ENCODE results near the gene LPP. TPM values are rescaled to one million over a fixed set of nuclear protein-coding genes. Genes with fewer than 3 reads are reported as not detected.

LPP gene
- total RNA-seq, 1 donor from 2014 or later: 184 TPM

DNA sequence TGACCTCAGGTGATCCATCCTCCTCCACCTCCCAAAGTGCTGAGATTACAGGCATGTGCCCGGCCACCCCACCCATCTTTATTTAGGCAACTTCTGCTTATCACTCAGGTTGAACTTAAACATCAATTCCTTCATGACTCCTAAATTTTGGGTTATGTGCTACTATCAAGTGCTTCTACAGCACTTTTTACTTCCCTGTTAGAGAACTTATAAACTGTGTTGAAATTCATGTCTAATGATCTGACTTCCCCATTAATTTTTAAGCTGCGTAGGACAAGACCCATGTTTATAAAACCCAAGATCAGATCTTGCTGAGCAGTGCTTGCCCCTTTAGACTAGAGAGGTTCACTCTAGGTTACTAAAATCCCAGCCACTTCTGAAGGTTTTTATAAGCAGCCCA is 751.6 kb downstream of the LPP start:
- no peak overlapping the region for H3K27ac Mint-ChIP-seq (ENCODE audit: unreplicated experiment)
- H3K36me3 Mint-ChIP-seq (ENCODE audit: unreplicated experiment): peaks cover 9% of the 10 kb centered on the region
- no peaks in the 10 kb centered on the region for H3K27me3 Mint-ChIP-seq (ENCODE audit: unreplicated experiment)
- H3K4me1 Mint-ChIP-seq (ENCODE audit: unreplicated experiment): peaks cover 31% of the 10 kb centered on the region
- H3K4me3 Mint-ChIP-seq (ENCODE audit: unreplicated experiment): no peak overlapping the region
- no peak for DNase-seq (ENCODE audit: extremely low spot score, unreplicated experiment)
- TF ChIP-seq, protein P1, sequence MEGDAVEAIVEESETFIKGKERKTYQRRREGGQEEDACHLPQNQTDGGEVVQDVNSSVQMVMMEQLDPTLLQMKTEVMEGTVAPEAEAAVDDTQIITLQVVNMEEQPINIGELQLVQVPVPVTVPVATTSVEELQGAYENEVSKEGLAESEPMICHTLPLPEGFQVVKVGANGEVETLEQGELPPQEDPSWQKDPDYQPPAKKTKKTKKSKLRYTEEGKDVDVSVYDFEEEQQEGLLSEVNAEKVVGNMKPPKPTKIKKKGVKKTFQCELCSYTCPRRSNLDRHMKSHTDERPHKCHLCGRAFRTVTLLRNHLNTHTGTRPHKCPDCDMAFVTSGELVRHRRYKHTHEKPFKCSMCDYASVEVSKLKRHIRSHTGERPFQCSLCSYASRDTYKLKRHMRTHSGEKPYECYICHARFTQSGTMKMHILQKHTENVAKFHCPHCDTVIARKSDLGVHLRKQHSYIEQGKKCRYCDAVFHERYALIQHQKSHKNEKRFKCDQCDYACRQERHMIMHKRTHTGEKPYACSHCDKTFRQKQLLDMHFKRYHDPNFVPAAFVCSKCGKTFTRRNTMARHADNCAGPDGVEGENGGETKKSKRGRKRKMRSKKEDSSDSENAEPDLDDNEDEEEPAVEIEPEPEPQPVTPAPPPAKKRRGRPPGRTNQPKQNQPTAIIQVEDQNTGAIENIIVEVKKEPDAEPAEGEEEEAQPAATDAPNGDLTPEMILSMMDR (IDR thresholded peaks at IDR 0.05): no peak
- H3K9me3 Mint-ChIP-seq (ENCODE audit: unreplicated experiment): no peaks in the 10 kb centered on the region

DNA sequence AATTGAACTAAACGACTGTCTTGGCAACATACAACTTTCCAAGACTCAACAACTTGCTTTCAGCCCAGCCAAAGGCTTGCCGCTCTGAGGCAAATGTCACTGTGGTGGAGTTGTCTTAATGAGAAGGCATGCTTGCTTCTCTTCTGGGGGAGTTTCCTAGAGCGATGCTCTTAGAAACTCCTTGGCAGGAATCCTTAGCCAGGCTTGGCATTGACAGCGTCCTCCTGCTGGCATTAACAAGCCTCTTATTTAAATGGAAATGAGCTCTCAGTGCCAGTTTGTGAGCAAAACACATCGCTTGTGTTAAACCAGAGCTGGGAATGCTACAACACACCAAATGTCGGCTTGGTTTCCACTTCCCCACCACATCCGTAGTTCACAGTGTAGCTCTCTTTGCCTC is 752.3 kb downstream of the LPP start:
- TF ChIP-seq, protein P1 (IDR thresholded peaks at IDR 0.05): no peak
- no peak for DNase-seq (ENCODE audit: extremely low spot score, unreplicated experiment)
- peaks cover 24% of the 10 kb centered on the region for H3K4me1 Mint-ChIP-seq (ENCODE audit: unreplicated experiment)

DNA sequence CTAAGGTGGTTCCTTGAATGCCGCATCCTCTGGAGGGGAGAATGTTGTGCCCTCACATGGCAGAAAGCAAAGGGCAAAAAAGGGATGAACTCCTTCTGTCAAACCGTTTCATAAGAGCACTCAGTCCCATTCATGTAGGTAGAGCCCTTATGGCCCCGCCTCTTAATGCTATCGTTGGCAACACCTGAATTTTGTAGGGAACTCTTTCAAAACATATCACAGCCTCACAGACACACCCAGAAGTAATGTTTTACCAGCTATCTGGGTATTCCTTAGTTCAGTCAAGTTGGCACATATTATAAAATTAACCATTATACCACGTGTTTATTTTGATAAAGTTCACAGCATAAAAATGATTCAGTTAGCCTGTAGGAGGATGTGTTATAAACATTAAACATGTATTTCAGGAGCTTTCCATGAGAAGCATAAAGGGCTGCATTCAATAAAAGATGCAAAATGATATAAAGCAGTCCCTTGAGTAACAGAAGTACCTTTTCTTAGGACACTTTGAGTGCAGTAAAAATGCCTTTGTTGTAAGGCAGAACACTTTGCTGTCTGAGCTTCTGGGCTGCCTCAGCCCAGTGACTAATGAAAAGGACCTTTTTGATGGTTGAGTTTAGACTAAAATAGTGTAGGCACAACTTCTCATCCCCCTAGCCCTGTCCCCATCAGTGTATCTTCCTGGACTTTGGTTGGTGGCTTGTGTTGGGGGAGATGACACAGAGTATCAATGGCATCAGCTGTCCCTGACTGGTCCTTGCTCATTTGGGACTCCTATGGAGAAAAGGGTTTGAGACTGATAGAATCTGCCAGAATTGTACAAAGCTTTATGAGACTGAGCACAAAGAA is 754.3 kb downstream of the LPP start:
- peaks cover 15% of the 10 kb centered on the region for H3K4me1 Mint-ChIP-seq (ENCODE audit: unreplicated experiment)
- no peaks in the 10 kb centered on the region for H3K9me3 Mint-ChIP-seq (ENCODE audit: unreplicated experiment)
- H3K27ac Mint-ChIP-seq (ENCODE audit: unreplicated experiment): no peak overlapping the region
- TF ChIP-seq, protein P1 (IDR thresholded peaks at IDR 0.05): no peak
- H3K27me3 Mint-ChIP-seq (ENCODE audit: unreplicated experiment): no peaks in the 10 kb centered on the region
- H3K4me3 Mint-ChIP-seq (ENCODE audit: unreplicated experiment): no peak overlapping the region
- peaks cover 9% of the 10 kb centered on the region for H3K36me3 Mint-ChIP-seq (ENCODE audit: unreplicated experiment)
- DNase-seq (ENCODE audit: extremely low spot score, unreplicated experiment): no peak

More for the DNA sequence above, 752.3 kb downstream of the LPP start:
- Mint-ChIP-seq H3K4me3 (ENCODE audit: unreplicated experiment) (no peak overlapping the region), H3K9me3 (ENCODE audit: unreplicated experiment) (no peaks in the 10 kb centered on the region), H3K27me3 (ENCODE audit: unreplicated experiment) (no peaks in the 10 kb centered on the region), H3K27ac (ENCODE audit: unreplicated experiment) (no peak overlapping the region), H3K36me3 (ENCODE audit: unreplicated experiment) (peaks cover 9% of the 10 kb centered on the region)

DNA sequence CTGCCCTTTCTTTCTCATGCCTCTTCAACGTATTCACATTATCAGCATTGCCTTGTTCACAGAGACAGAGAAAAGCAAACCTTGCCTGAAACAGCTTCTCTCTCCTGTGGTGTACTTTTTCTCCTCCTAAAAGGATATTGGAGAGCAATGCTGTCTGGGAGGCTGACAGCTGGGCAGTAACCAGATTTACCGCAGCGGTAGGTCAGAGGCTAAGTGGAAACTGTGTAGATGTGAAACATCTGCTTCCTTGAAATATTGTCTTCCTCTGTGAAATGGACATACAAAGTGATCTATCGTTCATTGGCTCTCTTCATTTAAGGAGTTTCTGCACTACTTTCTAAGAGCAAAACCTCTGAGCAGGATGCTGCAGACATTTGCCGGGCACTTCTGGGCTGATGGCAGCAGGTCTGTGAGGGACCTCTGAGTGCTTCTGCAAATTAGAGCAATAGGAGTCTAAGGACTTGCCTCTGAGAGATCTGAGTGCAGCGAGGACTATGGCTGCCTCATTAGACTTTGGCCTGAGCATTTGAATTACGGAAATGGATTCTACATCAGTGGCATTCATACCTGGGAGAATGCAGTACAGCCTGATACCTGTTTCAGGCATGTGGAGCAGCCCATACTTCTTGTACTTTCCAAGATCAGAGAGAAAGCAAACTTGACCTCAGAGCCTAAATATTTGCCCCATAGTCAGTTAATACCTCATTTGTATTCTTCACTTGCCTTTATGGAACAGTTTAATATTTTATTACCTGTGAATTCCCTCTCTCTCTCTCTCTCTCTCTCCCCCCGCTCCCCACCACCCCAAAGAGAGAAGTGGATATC is 757.3 kb downstream of the LPP start:
- no peaks in the 10 kb centered on the region for H3K27me3 Mint-ChIP-seq (ENCODE audit: unreplicated experiment)
- DNase-seq (ENCODE audit: extremely low spot score, unreplicated experiment): peak; percentile 48
- H3K27ac Mint-ChIP-seq (ENCODE audit: unreplicated experiment): no peak overlapping the region
- no peaks in the 10 kb centered on the region for H3K9me3 Mint-ChIP-seq (ENCODE audit: unreplicated experiment)
- H3K36me3 Mint-ChIP-seq (ENCODE audit: unreplicated experiment): peaks cover 2% of the 10 kb centered on the region
- peaks cover 14% of the 10 kb centered on the region for H3K4me1 Mint-ChIP-seq (ENCODE audit: unreplicated experiment)
- H3K4me3 Mint-ChIP-seq (ENCODE audit: unreplicated experiment): no peak overlapping the region
- TF ChIP-seq, protein P1 (IDR thresholded peaks at IDR 0.05): no peak

DNA sequence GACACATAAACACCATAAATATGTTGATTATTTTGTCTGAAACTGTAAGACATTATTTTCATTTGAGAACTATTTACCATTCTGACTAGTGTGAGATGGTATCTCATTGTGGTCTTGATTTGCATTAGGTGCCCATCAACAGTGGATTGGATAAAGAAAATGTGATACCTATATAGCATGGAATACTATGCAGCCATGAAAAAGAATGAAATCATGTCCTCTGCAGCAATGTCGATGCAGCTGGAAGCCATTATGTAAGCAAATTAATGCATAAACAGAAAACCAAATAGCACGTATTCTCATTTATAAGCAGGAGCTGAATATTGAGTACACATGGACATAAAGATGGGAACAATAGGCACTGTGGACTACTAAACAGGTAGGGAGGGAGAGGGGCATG is 759.1 kb downstream of the LPP start:
- no peaks in the 10 kb centered on the region for H3K36me3 Mint-ChIP-seq (ENCODE audit: unreplicated experiment)
- TF ChIP-seq, protein P1 (IDR thresholded peaks at IDR 0.05): no peak
- H3K27ac Mint-ChIP-seq (ENCODE audit: unreplicated experiment): no peak overlapping the region
- DNase-seq (ENCODE audit: extremely low spot score, unreplicated experiment): no peak
- no peak overlapping the region for H3K4me3 Mint-ChIP-seq (ENCODE audit: unreplicated experiment)
- H3K4me1 Mint-ChIP-seq (ENCODE audit: unreplicated experiment): peaks cover 14% of the 10 kb centered on the region
- no peaks in the 10 kb centered on the region for H3K27me3 Mint-ChIP-seq (ENCODE audit: unreplicated experiment)
- H3K9me3 Mint-ChIP-seq (ENCODE audit: unreplicated experiment): no peaks in the 10 kb centered on the region

Data from osteocyte (in vitro differentiated cells).